GM19395 (cell line): ENCODE data around the gene MSMB.
"Not testable (repeated sequence)": the region's sequence is repeated elsewhere in the genome, so short reads cannot be mapped to it uniquely, and the experiment has no call there.

Experiments used
- ATAC-seq: cut with Tn5 transposase; IDR thresholded peaks from one replicate; pipeline ENCODE4 v1.9.1; 2021; ENCODE audit warnings: mild to moderate bottlenecking, moderate library complexity; ENCODE audit not compliant: unreplicated experiment

Gene MSMB

GRCh38 chr10:46014683-46015405, 31.2 kb downstream of the MSMB start:
- ATAC-seq: no peak

GRCh38 chr10:46014206-46014605, 31.9 kb downstream of the MSMB start:
- no peak for ATAC-seq

- ATAC-seq: no peak
Observed at GRCh38 chr10:46012746-46013145, 33.3 kb downstream of the MSMB start.

- ATAC-seq: no peak
Observed at GRCh38 chr10:46006219-46006618, 39.9 kb downstream of the MSMB start.

- ATAC-seq: no peak
Observed at GRCh38 chr10:46005383-46005782, 40.7 kb downstream of the MSMB start.

- ATAC-seq: no peak
Observed at GRCh38 chr10:46004963-46005362, 41.1 kb downstream of the MSMB start.

GRCh38 chr10:46002916-46003693, 43.0 kb downstream of the MSMB start:
- no peak for ATAC-seq

GRCh38 chr10:46002189-46002687, 43.8 kb downstream of the MSMB start:
- not testable (repeated sequence) for ATAC-seq

GRCh38 chr10:46001187-46001756, 44.8 kb downstream of the MSMB start:
- no peak for ATAC-seq

GRCh38 chr10:46000538-46000937, 45.5 kb downstream of the MSMB start:
- no peak for ATAC-seq

- ATAC-seq: not testable (repeated sequence)
Observed at GRCh38 chr10:45999955-46000354, 46.1 kb downstream of the MSMB start.

- no peak for ATAC-seq
Observed at GRCh38 chr10:45997994-45998763, 47.9 kb downstream of the MSMB start.

- ATAC-seq: no peak
Observed at GRCh38 chr10:45997557-45997956, 48.5 kb downstream of the MSMB start.

GRCh38 chr10:45985590-45985989, 60.5 kb downstream of the MSMB start:
- ATAC-seq: not testable (repeated sequence)

- ATAC-seq: not testable (repeated sequence)
Observed at GRCh38 chr10:45984473-45984872, 61.6 kb downstream of the MSMB start.

GRCh38 chr10:45983538-45984186, 62.4 kb downstream of the MSMB start:
- not testable (repeated sequence) for ATAC-seq
